Prostate gland (tissue), 2 donors: ENCODE results near the gene SGSM1. TPM values are rescaled to one million over a fixed set of nuclear protein-coding genes. Genes with fewer than 3 reads are reported as not detected.

Experiments used
- DNase-seq: peaks from one replicate; pipeline ENCODE4 v3.0.0-alpha.2; 2019; ENCODE audit warnings: low spot score
- H3K27ac ChIP-seq, 2 donors: fragments of 200-600 bp; sonication (generic); 2 replicates each; pipeline ENCODE4 v1.5.1; 2017 to 2019
- H3K27me3 ChIP-seq: fragments of 200-600 bp; sonication (generic); replicated peaks from 2 replicates; pipeline ENCODE4 v1.5.1; 2019; ENCODE audit not compliant: insufficient read depth
- H3K36me3 ChIP-seq, 2 donors: fragments of 200-600 bp; sonication (generic); 1 replicate in 1 of 2; 2 replicates in 1 of 2; pipeline versions ENCODE4 v1.5.1 to v1.8.1; 2017 to 2019
- H3K4me1 ChIP-seq: fragments of 200-600 bp; sonication (generic); replicated peaks from 2 replicates; pipeline ENCODE4 v1.5.1; 2019
- H3K4me3 ChIP-seq, 2 donors: fragments of 200-600 bp; sonication (generic); 2 replicates each; pipeline ENCODE4 v1.5.1; 2017 to 2019
- H3K9me3 ChIP-seq: fragments of 200-600 bp; sonication (generic); 2 replicates; pipeline ENCODE4 v1.5.1; 2017
- CTCF ChIP-seq, 4 experiments: fragments of 200-600 bp in 2 of 4; fragments of 450-650 bp in 2 of 4; sonication (generic) in 2 of 4; IDR thresholded peaks; 1 replicate in 3 of 4; 2 replicates in 1 of 4; pipeline ENCODE4 v1.5.1; 2016 to 2019; ENCODE audit warnings: antibody characterized with exemption in 4 of 4, mild to moderate bottlenecking in 2 of 4, moderate library complexity in 2 of 4
- POLR2A ChIP-seq: fragments of 450-650 bp; IDR thresholded peaks from one replicate; pipeline ENCODE4 v1.6.1; 2016; ENCODE audit warnings: antibody characterized with exemption, mild to moderate bottlenecking
- POLR2AphosphoS5 ChIP-seq: sonication (generic); formaldehyde crosslinking; IDR thresholded peaks from one replicate; pipeline ENCODE4 v1.6.1; 2017; ENCODE audit warnings: antibody characterized with exemption
- WGBS: methylation state at CpG from one replicate; pipeline ENCODE4 v1.1.5; 2018; 5-methylcytosine and 5-hydroxymethylcytosine counted together
- intact Hi-C: fragments of 100-400 bp; cut with DNase I; formaldehyde crosslinking; loops from one replicate; pipeline ENCODE4 v1.14.2; 2022
- total RNA-seq, 2 donors: library from RNA; depleted of rRNA; stranded (reverse); fragments of >200 nt; gene quantifications; one replicate each; pipeline ENCODE4 v1.1.0, GENCODE V29; 2016

Gene SGSM1
- total RNA-seq, 2 donors from 2014 or later, result 4.1 to 7.7 TPM

GRCh38 chr22:24948356-24949202 is 142.6 kb downstream of the SGSM1 start:
- Histone ChIP-seq H3K36me3 (no peaks in the 10 kb centered on the region), H3K4me1 (peaks cover 2% of the 10 kb centered on the region), H3K9me3 (no peaks in the 10 kb centered on the region), H3K27me3 (no peaks in the 10 kb centered on the region), H3K4me3 (no peak overlapping the region), H3K27ac (no peak overlapping the region)
- 86% methylated on average over 13 of the region's 13 CpGs for WGBS
- intact Hi-C loops, result no loop called here
- no peak for DNase-seq
- no peak for TF ChIP-seq CTCF (IDR thresholded peaks at IDR 0.05)
- no peak for TF ChIP-seq POLR2A
- no peak for TF ChIP-seq POLR2AphosphoS5

GRCh38 chr22:24950272-24950902 is 144.4 kb downstream of the SGSM1 start:
- 21% methylated on average over 7 of the region's 7 CpGs for WGBS
- no peaks in the 10 kb centered on the region for H3K27me3 ChIP-seq
- no peaks in the 10 kb centered on the region for H3K9me3 ChIP-seq
- H3K4me3 ChIP-seq, result no peak overlapping the region
- no peaks in the 10 kb centered on the region for H3K36me3 ChIP-seq
- H3K4me1 ChIP-seq, result peaks cover 8% of the 10 kb centered on the region
- intact Hi-C loops, result no loop called here
- no peak for DNase-seq
- no peak for TF ChIP-seq POLR2AphosphoS5
- no peak for TF ChIP-seq CTCF (IDR thresholded peaks at IDR 0.05)
- no peak for TF ChIP-seq POLR2A
- no peak overlapping the region for H3K27ac ChIP-seq

GRCh38 chr22:24951942-24952836 is 146.2 kb downstream of the SGSM1 start, which contains the start of gene KIAA1671:
Gene KIAA1671, plus strand, starts transcription at chr22:24952716. Its CDS starts 75,284 bp downstream, at chr22:25028000.
- H3K9me3 ChIP-seq, result no peaks in the 10 kb centered on the region

More at GRCh38 chr22:24951942-24952836, 146.2 kb downstream of the SGSM1 start, which contains the start of gene KIAA1671:
- Histone ChIP-seq H3K27ac (peak within 1 kb of the TSS; percentile 87), H3K4me3 (peak within 1 kb of the TSS; percentile 69 to 73), H3K27me3 (no peaks in the 10 kb centered on the region), H3K36me3 (no peaks in the 10 kb centered on the region), H3K4me1 (peaks cover 8% of the 10 kb centered on the region)
- 2% methylated on average over 59 of the region's 71 CpGs for WGBS
- peak; percentile 84 for DNase-seq
- intact Hi-C loops, result loop anchor here (2.0 kb wide), 1 partner anchor 93 kb away; no protein-coding TSS in a partner anchor
- TF ChIP-seq CTCF (IDR thresholded peaks at IDR 0.05) (peak; percentile 90 to 99 (median 96)), POLR2AphosphoS5 (no peak), POLR2A (peak; percentile 92)
